Measurements from ENCODE around the gene PLEKHG4B. TPM values are rescaled to one million over a fixed set of nuclear protein-coding genes. Genes with fewer than 3 reads are reported as not detected.

PLEKHG4B gene
- polyA plus RNA-seq, 6 donors from 2014 or later: 0.03 TPM; not detected in 5

GRCh38 chr5:171801-172331, 79.9 kb downstream of the PLEKHG4B start:
- DNase-seq: no peak
- H3K36me3 Mint-ChIP-seq: no peaks in the 10 kb centered on the region
- no peaks in the 10 kb centered on the region for H3K9me3 Mint-ChIP-seq
- no peak overlapping the region for H3K27ac Mint-ChIP-seq
- no peaks in the 10 kb centered on the region for H3K4me1 Mint-ChIP-seq
- ATAC-seq (ENCODE audit: low read depth in 2 of 2): no peak
- H3K27me3 Mint-ChIP-seq: no peaks in the 10 kb centered on the region
- no peak overlapping the region for H3K4me3 Mint-ChIP-seq

GRCh38 chr5:172421-172820, 80.5 kb downstream of the PLEKHG4B start:
- Mint-ChIP-seq H3K27ac (no peak overlapping the region), H3K36me3 (no peaks in the 10 kb centered on the region), H3K4me1 (no peaks in the 10 kb centered on the region), H3K4me3 (no peak overlapping the region), H3K9me3 (no peaks in the 10 kb centered on the region), H3K27me3 (no peaks in the 10 kb centered on the region)
- DNase-seq (no peak), ATAC-seq (ENCODE audit: low read depth in 2 of 2) (no peak)

GRCh38 chr5:172841-173251, 80.9 kb downstream of the PLEKHG4B start:
- H3K4me1 Mint-ChIP-seq: no peaks in the 10 kb centered on the region
- H3K27ac Mint-ChIP-seq: no peak overlapping the region
- ATAC-seq (ENCODE audit: low read depth in 2 of 2): no peak
- no peak for DNase-seq
- no peaks in the 10 kb centered on the region for H3K9me3 Mint-ChIP-seq
- H3K4me3 Mint-ChIP-seq: no peak overlapping the region
- H3K36me3 Mint-ChIP-seq: no peaks in the 10 kb centered on the region
- no peaks in the 10 kb centered on the region for H3K27me3 Mint-ChIP-seq

GRCh38 chr5:173392-174290, 81.7 kb downstream of the PLEKHG4B start:
- no peak overlapping the region for H3K27ac Mint-ChIP-seq
- H3K36me3 Mint-ChIP-seq: no peaks in the 10 kb centered on the region
- no peak overlapping the region for H3K4me3 Mint-ChIP-seq
- no peaks in the 10 kb centered on the region for H3K4me1 Mint-ChIP-seq
- DNase-seq (no peak), ATAC-seq (ENCODE audit: low read depth in 2 of 2) (no peak)
- no peaks in the 10 kb centered on the region for H3K27me3 Mint-ChIP-seq
- no peaks in the 10 kb centered on the region for H3K9me3 Mint-ChIP-seq

- Mint-ChIP-seq H3K36me3 (no peaks in the 10 kb centered on the region), H3K4me1 (no peaks in the 10 kb centered on the region), H3K27ac (no peak overlapping the region), H3K4me3 (no peak overlapping the region), H3K27me3 (peaks cover 0 to under 1% (median 0%) of the 10 kb centered on the region in 3 donors), H3K9me3 (no peaks in the 10 kb centered on the region)
- ATAC-seq (ENCODE audit: low read depth in 2 of 2) (no peak), DNase-seq (no peak)
Measured at GRCh38 chr5:174291-174600, 82.3 kb downstream of the PLEKHG4B start.

- DNase-seq (no peak), ATAC-seq (ENCODE audit: low read depth in 2 of 2) (no peak)
- peak overlapping the region in 1 of 6 donors; percentile 89 for H3K27ac Mint-ChIP-seq
- peaks cover 0 to 8% (median 0%) of the 10 kb centered on the region in 3 donors for H3K27me3 Mint-ChIP-seq
- no peaks in the 10 kb centered on the region for H3K36me3 Mint-ChIP-seq
- no peak overlapping the region for H3K4me3 Mint-ChIP-seq
- H3K9me3 Mint-ChIP-seq: no peaks in the 10 kb centered on the region
- H3K4me1 Mint-ChIP-seq: no peaks in the 10 kb centered on the region
Measured at GRCh38 chr5:174876-175465, 83.0 kb downstream of the PLEKHG4B start.

GRCh38 chr5:176296-176823, 84.4 kb downstream of the PLEKHG4B start:
- H3K4me3 Mint-ChIP-seq: no peak overlapping the region
- H3K9me3 Mint-ChIP-seq: no peaks in the 10 kb centered on the region
- H3K4me1 Mint-ChIP-seq: no peaks in the 10 kb centered on the region
- ATAC-seq (ENCODE audit: low read depth in 2 of 2) (no peak), DNase-seq (no peak)
- peak overlapping the region in 1 of 6 donors; percentile 42 for H3K27ac Mint-ChIP-seq
- H3K36me3 Mint-ChIP-seq: no peaks in the 10 kb centered on the region
- peaks cover 0 to 17% (median 0%) of the 10 kb centered on the region in 3 donors for H3K27me3 Mint-ChIP-seq

- H3K27me3 Mint-ChIP-seq: peaks cover 0 to 18% (median 0%) of the 10 kb centered on the region in 3 donors
- H3K36me3 Mint-ChIP-seq: no peaks in the 10 kb centered on the region
- no peaks in the 10 kb centered on the region for H3K9me3 Mint-ChIP-seq
- no peak overlapping the region for H3K4me3 Mint-ChIP-seq
- peak overlapping the region in 1 of 6 donors; percentile 76 for H3K27ac Mint-ChIP-seq
- ATAC-seq (ENCODE audit: low read depth in 2 of 2) (no peak), DNase-seq (no peak)
- no peaks in the 10 kb centered on the region for H3K4me1 Mint-ChIP-seq
Measured at GRCh38 chr5:178110-178509, 86.1 kb downstream of the PLEKHG4B start.

- H3K4me1 Mint-ChIP-seq: no peaks in the 10 kb centered on the region
- H3K27me3 Mint-ChIP-seq: peaks cover 0 to 18% (median 0%) of the 10 kb centered on the region in 3 donors
- H3K36me3 Mint-ChIP-seq: no peaks in the 10 kb centered on the region
- no peak overlapping the region for H3K27ac Mint-ChIP-seq
- H3K4me3 Mint-ChIP-seq: no peak overlapping the region
- no peaks in the 10 kb centered on the region for H3K9me3 Mint-ChIP-seq
- ATAC-seq (ENCODE audit: low read depth in 2 of 2) (no peak), DNase-seq (no peak)
Measured at GRCh38 chr5:179401-179800, 87.4 kb downstream of the PLEKHG4B start.

GRCh38 chr5:180286-180918, 88.4 kb downstream of the PLEKHG4B start:
- no peaks in the 10 kb centered on the region for H3K4me1 Mint-ChIP-seq
- DNase-seq (no peak), ATAC-seq (ENCODE audit: low read depth in 2 of 2) (no peak)
- peaks cover 0 to 18% (median 0%) of the 10 kb centered on the region in 3 donors for H3K27me3 Mint-ChIP-seq
- H3K9me3 Mint-ChIP-seq: no peaks in the 10 kb centered on the region
- no peak overlapping the region for H3K4me3 Mint-ChIP-seq
- peak overlapping the region in 1 of 6 donors; percentile 52 for H3K27ac Mint-ChIP-seq
- H3K36me3 Mint-ChIP-seq: no peaks in the 10 kb centered on the region

GRCh38 chr5:181160-181559, 89.2 kb downstream of the PLEKHG4B start:
- Mint-ChIP-seq H3K9me3 (no peaks in the 10 kb centered on the region), H3K27ac (peak overlapping the region in 2 of 6 donors; percentile 33 to 52), H3K4me3 (no peak overlapping the region), H3K4me1 (no peaks in the 10 kb centered on the region), H3K27me3 (peaks cover 0 to 18% (median 0%) of the 10 kb centered on the region in 3 donors), H3K36me3 (no peaks in the 10 kb centered on the region)
- no peak for DNase-seq
- ATAC-seq (ENCODE audit: low read depth in 2 of 2): no peak

GRCh38 chr5:181566-181965, 89.6 kb downstream of the PLEKHG4B start:
- Mint-ChIP-seq H3K4me3 (no peak overlapping the region), H3K4me1 (no peaks in the 10 kb centered on the region), H3K36me3 (no peaks in the 10 kb centered on the region), H3K9me3 (no peaks in the 10 kb centered on the region), H3K27me3 (peaks cover 0 to 18% (median 0%) of the 10 kb centered on the region in 3 donors), H3K27ac (no peak overlapping the region)
- no peak for DNase-seq
- no peak for ATAC-seq (ENCODE audit: low read depth in 2 of 2)

GRCh38 chr5:182126-182525, 90.2 kb downstream of the PLEKHG4B start:
- H3K27me3 Mint-ChIP-seq: peaks cover 0 to 18% (median 0%) of the 10 kb centered on the region in 3 donors
- no peak overlapping the region for H3K27ac Mint-ChIP-seq
- H3K4me1 Mint-ChIP-seq: no peaks in the 10 kb centered on the region
- no peaks in the 10 kb centered on the region for H3K9me3 Mint-ChIP-seq
- no peak for DNase-seq
- no peaks in the 10 kb centered on the region for H3K36me3 Mint-ChIP-seq
- no peak overlapping the region for H3K4me3 Mint-ChIP-seq
- no peak for ATAC-seq (ENCODE audit: low read depth in 2 of 2)
